Epithelial cell of esophagus (primary cell): Measurements from ENCODE around the gene NFS1.

Experiments
- DNase-seq: peaks from one replicate; pipeline ENCODE4 v3.0.0; 2010; ENCODE audit warnings: low read depth
- H3K4me3 ChIP-seq: 2 replicates; pipeline ENCODE4 v1.5.1; 2011; ENCODE audit warnings: mild to moderate bottlenecking, low read length, control low read depth
- CTCF ChIP-seq: IDR thresholded peaks from 2 replicates; pipeline ENCODE4 v1.5.1; 2011; ENCODE audit warnings: low read depth, mild to moderate bottlenecking, low read length, control low read depth, inconsistent platforms; ENCODE audit not compliant: insufficient read depth; ENCODE audit errors: missing control alignments

Gene NFS1

GRCh38 chr20:35619196-35620095 is 79.7 kb downstream of the NFS1 start:
- peak; percentile 90 for DNase-seq
- peak overlapping the region; percentile 64 for H3K4me3 ChIP-seq
- peak; percentile 21 for TF ChIP-seq CTCF

- DNase-seq = peak; percentile 50
Observed at GRCh38 chr20:35618263-35619131, 80.7 kb downstream of the NFS1 start.

More at GRCh38 chr20:35618263-35619131, 80.7 kb downstream of the NFS1 start:
- peak overlapping the region; percentile 64 for H3K4me3 ChIP-seq
- TF ChIP-seq CTCF = no peak
